Regular cardiac myocyte (primary cell): ENCODE data around the gene SCRN1. TPM values are rescaled to one million over a fixed set of nuclear protein-coding genes. Genes with fewer than 3 reads are reported as not detected.

Source experiments
- total RNA-seq: library from RNA; depleted of rRNA; stranded (reverse); fragments of >200 nt; gene quantifications from 2 replicates; pipeline ENCODE4 v1.2.3, GENCODE V29; 2014

Gene SCRN1
- total RNA-seq, result 76.7 and 91.4 TPM in 2 replicates

GRCh38 chr7:29989257-29989995 lies at the start of gene SCRN1:
SCRN1 (minus strand) TSS chr7:29989801; CDS start chr7:29969067, 20,734 bp downstream.

GRCh38 chr7:30028216-30028748 lies 38.7 kb upstream of the SCRN1 start, which contains the start of gene PLEKHA8:
PLEKHA8 (plus strand) TSS chr7:30028412; CDS start chr7:30028763, 351 bp downstream.

GRCh38 chr7:30026229-30027064 lies 36.8 kb upstream of the SCRN1 start, which contains the start of gene FKBP14:
FKBP14 (minus strand) TSS chr7:30026702; CDS start chr7:30026508, 194 bp downstream.

Other genes with a start within 250 kb of the SCRN1 start
- not detected in 2 replicates for gene WIPF3, start 183.3 kb downstream of the SCRN1 start, total RNA-seq
- 41.8 and 55.0 TPM in 2 replicates for gene FKBP14, start 36.9 kb upstream of the SCRN1 start, total RNA-seq
- 12.8 and 18.3 TPM in 2 replicates for gene PLEKHA8, start 38.6 kb upstream of the SCRN1 start, total RNA-seq
- 5.4 and 18.9 TPM in 2 replicates for gene MTURN, start 145.2 kb upstream of the SCRN1 start, total RNA-seq